HepG2 (cell line): ENCODE measurements around the gene TAF3. TPM values are rescaled to one million over a fixed set of nuclear protein-coding genes. Genes with fewer than 3 reads are reported as not detected.

Experiments used
- ATAC-seq: fragments of 200-7000 bp; cut with Tn5 transposase; 3 replicates; pipeline ENCODE4 v1.9.1; 2020; ENCODE audit warnings: mild to moderate bottlenecking, moderate library complexity
- BruUV-seq: library from RNA; stranded (reverse); fragments of 400-500 nt; replicated peaks from 2 replicates; lab custom pipeline; 2021; lab: Mats Ljungman, UMichigan
- CTCF ChIA-PET: fragments of 300-600 bp; formaldehyde crosslinking; extraction: SDS; loops from one replicate; lab custom pipeline; 2021; ENCODE audit warnings: low total read pairs, inconsistent platforms, low intra/inter-chr PET ratio; lab: Yijun Ruan, JAX
- POLR2A ChIA-PET: fragments of 350-600 bp; sonication (Branson Sonifier 250); formaldehyde crosslinking; loops from one replicate; lab custom pipeline; 2020; ENCODE audit warnings: antibody characterized with exemption, inconsistent platforms; lab: Yijun Ruan, JAX
- DNase-seq: peaks from one replicate; pipeline ENCODE4 v3.0.0-alpha.2; 2015; ENCODE audit warnings: low spot score
- FAIRE-seq: peaks from 3 replicates; lab custom pipeline; 2011; peaks lifted over from hg19 to GRCh38; lab: Jason Lieb, UNC
- H2AFZ ChIP-seq: one replicate; pipeline ENCODE4 v1.6.1; 2011; ENCODE audit warnings: low read length, inconsistent platforms
- H3K27ac ChIP-seq: fragments of 300-600 bp; 3 replicates; pipeline ENCODE4 v1.8.0; 2011; ENCODE audit warnings: mixed run types, mild to moderate bottlenecking, mixed read lengths, low read length, inconsistent platforms; ENCODE audit not compliant: insufficient read depth; ENCODE audit errors: extremely low read length
- H3K27me3 ChIP-seq, 2 experiments: fragments of 200-600 bp in 1 of 2; 2 replicates in 1 of 2; 3 replicates in 1 of 2; pipeline versions ENCODE4 v1.6.0 to v1.8.0; 2011; ENCODE audit warnings: low read length in 2 of 2, mild to moderate bottlenecking in 2 of 2, moderate library complexity in 2 of 2, inconsistent platforms in 1 of 2; ENCODE audit not compliant: insufficient read depth in 2 of 2, control insufficient read depth in 1 of 2
- H3K36me3 ChIP-seq, 2 experiments: fragments of 200-600 bp in 1 of 2; replicated peaks in 1 of 2; 2 replicates in 1 of 2; 3 replicates in 1 of 2; pipeline versions ENCODE4 v1.5.1 to v1.8.0; 2011; ENCODE audit warnings: low read length in 2 of 2, inconsistent platforms in 1 of 2; ENCODE audit not compliant: insufficient read depth in 2 of 2, control insufficient read depth in 1 of 2
- H3K4me1 ChIP-seq: 2 replicates; pipeline ENCODE4 v1.5.1; 2012; ENCODE audit warnings: low read length, inconsistent platforms; ENCODE audit not compliant: insufficient read depth
- H3K4me2 ChIP-seq: 2 replicates; pipeline ENCODE4 v1.6.0; 2011; ENCODE audit warnings: low read depth, low read length, inconsistent platforms
- H3K4me3 ChIP-seq, 3 experiments: fragments of 200-600 bp in 1 of 3; sonication (generic), shearing (Covaris generic) in 1 of 3; replicated peaks in 1 of 3; 2 replicates each; pipeline ENCODE4 v1.5.1; 2011 to 2016; ENCODE audit warnings: low read length in 3 of 3, inconsistent platforms in 2 of 3, low read depth in 2 of 3, mild to moderate bottlenecking in 2 of 3, control low read depth in 1 of 3, mixed read lengths in 1 of 3; ENCODE audit not compliant: insufficient read depth in 1 of 3
- H3K79me2 ChIP-seq: one replicate; pipeline ENCODE4 v1.6.1; 2011; ENCODE audit warnings: low read length, inconsistent platforms; ENCODE audit not compliant: insufficient read depth
- H3K9ac ChIP-seq: 2 replicates; pipeline ENCODE4 v1.6.0; 2011; ENCODE audit warnings: mild to moderate bottlenecking, low read depth, low read length, inconsistent platforms; ENCODE audit not compliant: insufficient read depth
- H3K9me3 ChIP-seq: 2 replicates; pipeline ENCODE4 v1.5.1; 2012; ENCODE audit warnings: mild to moderate bottlenecking, low read length
- H4K20me1 ChIP-seq: 2 replicates; pipeline ENCODE4 v1.6.0; 2011; ENCODE audit warnings: inconsistent platforms, mild to moderate bottlenecking, low read length, moderate library complexity; ENCODE audit not compliant: insufficient read depth
- ARNT2 ChIP-seq: sonication (generic); formaldehyde crosslinking; IDR thresholded peaks from 2 replicates; pipeline ENCODE4 v1.8.0; 2022; ENCODE audit warnings: mild to moderate bottlenecking, low read depth, missing genetic modification reagents, moderate library complexity
- EZH2 ChIP-seq: conservative IDR thresholded peaks from 2 replicates; pipeline ENCODE4 v1.6.1; 2012; ENCODE audit warnings: mild to moderate bottlenecking, low read depth, low read length, moderate library complexity
- KDM1A ChIP-seq: IDR thresholded peaks from 2 replicates; pipeline ENCODE4 v1.6.1; 2016; ENCODE audit warnings: missing compliant biosample characterization
- MAFK ChIP-seq, 2 experiments: IDR thresholded peaks in 1 of 2; conservative IDR thresholded peaks in 1 of 2; 2 replicates each; pipeline ENCODE4 v1.6.1; 2011; ENCODE audit warnings: improper control_type of control experiment in 2 of 2, low read length in 2 of 2
- RBM22 ChIP-seq: fragments of 200-400 bp; formaldehyde crosslinking; optimal IDR thresholded peaks from 2 replicates; pipeline ENCODE3; 2017; ENCODE audit warnings: mild to moderate bottlenecking, low read length, moderate library complexity
- SP140L ChIP-seq: sonication (generic); formaldehyde crosslinking; IDR thresholded peaks from 2 replicates; pipeline ENCODE4 v1.4.0; 2020; ENCODE audit warnings: missing genetic modification reagents, borderline replicate concordance
- ZNF7 ChIP-seq: IDR thresholded peaks from 2 replicates; pipeline ENCODE4 v1.6.1; 2016; ENCODE audit warnings: missing biosample characterization, missing genetic modification reagents
- WGBS: methylation state at CpG from one replicate; pipeline ENCODE4 v1.1.6; 2017; ENCODE audit warnings: low lambda C conversion rate; 5-methylcytosine and 5-hydroxymethylcytosine counted together
- in situ Hi-C: cut with HindIII; loops from 2 replicates; pipeline ENCODE4 v1.10.0; 2017; ENCODE audit warnings: low pct_unique_long_range_greater_than_20kb; ENCODE audit not compliant: extremely low pct_ligation_motif_present
- intact Hi-C: fragments of 100-400 bp; cut with micrococcal nuclease; formaldehyde crosslinking; loops from one replicate; pipeline ENCODE4 v1.10.0; 2022; ENCODE audit not compliant: unreplicated experiment
- polyA plus RNA-seq, 8 experiments: library from polyadenylated mRNA; depleted of rRNA in 3 of 8; stranded (reverse) in 7 of 8; unstranded in 1 of 8; fragments of >200 nt; fragmentation: Illumina TruSeq in 4 of 8; extraction: Trizol in 4 of 8; gene quantifications; 2 replicates each; pipeline versions ENCODE4 v1.2.1 to v1.2.3, GENCODE V29; 2011 to 2016; ENCODE audit warnings: low read depth in 4 of 8, missing spikeins in 1 of 8, mixed read lengths in 1 of 8; ENCODE audit not compliant: insufficient read depth in 1 of 8
- total RNA-seq, 5 experiments: library from RNA; depleted of rRNA; stranded (reverse); fragments of >200 nt; fragmentation: Illumina TruSeq; extraction: Trizol; gene quantifications; 2 replicates each; pipeline ENCODE4 v1.2.3, GENCODE V29; 2016; ENCODE audit warnings: low read depth in 1 of 5
- TF ChIP-seq, protein P1 (sequence below): IDR thresholded peaks from 2 replicates; pipeline ENCODE4 v1.6.1; 2016; ENCODE audit warnings: mild to moderate bottlenecking
- TF ChIP-seq, protein P2 (sequence below): sonication (generic); formaldehyde crosslinking; IDR thresholded peaks from 2 replicates; pipeline ENCODE4 v1.5.0; 2020; ENCODE audit warnings: mild to moderate bottlenecking, missing genetic modification reagents
- TF ChIP-seq, protein P3 (sequence below): sonication (generic); formaldehyde crosslinking; IDR thresholded peaks from 2 replicates; pipeline ENCODE4 v1.8.1; 2023; ENCODE audit warnings: mild to moderate bottlenecking, missing genetic modification reagents, borderline replicate concordance

TAF3 gene
- total and polyA plus RNA-seq, 2 of the 13 experiments (the other 11 are each of a cell fraction or from before 2014, with no cell fraction given): 1.7 to 2.9 TPM

DNA sequence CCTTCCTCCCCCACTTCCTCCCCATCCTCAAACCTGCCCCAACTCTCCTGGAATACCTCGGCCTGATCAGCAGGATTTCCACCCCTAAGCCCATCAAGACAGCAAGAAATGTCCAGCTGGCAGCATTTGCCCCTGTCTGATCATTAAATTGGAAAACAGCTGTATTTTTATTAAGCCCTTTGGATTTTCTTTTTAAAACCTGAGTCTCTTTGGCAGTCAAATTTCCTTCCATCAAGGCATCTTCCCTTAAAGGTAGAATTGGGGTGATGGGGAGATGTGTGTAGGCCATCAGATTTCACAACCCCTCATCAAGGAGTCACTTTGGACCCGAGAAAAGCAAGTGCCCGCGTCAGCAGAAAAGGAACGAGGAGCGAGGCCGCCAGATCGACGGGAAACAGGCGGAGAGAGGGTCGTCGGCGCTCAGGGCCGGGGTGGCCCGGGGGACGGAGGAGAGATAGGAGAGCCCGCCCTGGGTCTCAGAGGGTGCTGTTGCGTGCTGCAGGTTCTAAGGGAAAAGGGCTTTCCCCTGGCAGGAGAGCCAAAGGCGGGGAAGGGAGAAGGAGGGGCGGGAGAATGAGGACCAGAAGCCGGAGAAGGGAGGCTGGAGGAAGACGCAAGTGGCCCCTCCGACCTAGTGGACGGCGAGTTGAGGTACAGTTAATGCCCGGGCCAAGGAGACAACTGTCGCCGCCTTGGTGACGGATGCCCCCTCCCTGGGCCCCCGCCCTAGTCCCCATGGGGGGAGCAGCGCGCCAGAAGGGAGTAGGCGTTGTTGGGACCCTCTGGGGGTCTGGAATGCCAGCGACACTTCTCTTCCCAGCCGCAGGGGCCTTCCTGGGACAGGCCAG lies 224.6 kb downstream of the TAF3 start:
- H3K4me2 ChIP-seq: no peak overlapping the region
- POLR2A ChIA-PET: no interaction called here
- H3K27ac ChIP-seq: no peak overlapping the region
- CTCF ChIA-PET: no interaction called here
- peaks cover 30 to 95% of the 10 kb centered on the region in 2 experiments for H3K27me3 ChIP-seq
- H3K79me2 ChIP-seq: no peaks in the 10 kb centered on the region
- peaks cover 14% of the 10 kb centered on the region; the same call in 1 of the 2 replicates for H4K20me1 ChIP-seq
- no peak overlapping the region for H3K4me3 ChIP-seq
- WGBS: 29% methylated on average over 30 of the region's 35 CpGs
- no TSS peak for BruUV-seq
- intact Hi-C loops: no loop called here
- no peaks in the 10 kb centered on the region for H3K36me3 ChIP-seq
- no peak for FAIRE-seq
- in situ Hi-C loops: no loop called here
- H3K4me1 ChIP-seq: peaks cover 17% of the 10 kb centered on the region
- TF ChIP-seq EZH2 (0 out of 2 replicates have a peak, but pooled peaks have one; percentile 12), SP140L (CRISPR knock-in tag) (no peak), ARNT2 (CRISPR knock-in tag) (no peak), KDM1A (CRISPR knock-in tag) (no peak), RBM22 (no peak), ZNF7 (CRISPR knock-in tag) (peak; percentile 5; the same call in 1 of the 2 replicates), MAFK (conservative IDR thresholded peaks at IDR 0.05 in 1 of 2, IDR thresholded peaks at IDR 0.05 in 1 of 2; ENCODE audit: low read length in 2 of 2) (0 out of 4 replicates have a peak, but pooled peaks of 1 of the 2 experiments have one; percentile 18)
- TF ChIP-seq, protein P1, sequence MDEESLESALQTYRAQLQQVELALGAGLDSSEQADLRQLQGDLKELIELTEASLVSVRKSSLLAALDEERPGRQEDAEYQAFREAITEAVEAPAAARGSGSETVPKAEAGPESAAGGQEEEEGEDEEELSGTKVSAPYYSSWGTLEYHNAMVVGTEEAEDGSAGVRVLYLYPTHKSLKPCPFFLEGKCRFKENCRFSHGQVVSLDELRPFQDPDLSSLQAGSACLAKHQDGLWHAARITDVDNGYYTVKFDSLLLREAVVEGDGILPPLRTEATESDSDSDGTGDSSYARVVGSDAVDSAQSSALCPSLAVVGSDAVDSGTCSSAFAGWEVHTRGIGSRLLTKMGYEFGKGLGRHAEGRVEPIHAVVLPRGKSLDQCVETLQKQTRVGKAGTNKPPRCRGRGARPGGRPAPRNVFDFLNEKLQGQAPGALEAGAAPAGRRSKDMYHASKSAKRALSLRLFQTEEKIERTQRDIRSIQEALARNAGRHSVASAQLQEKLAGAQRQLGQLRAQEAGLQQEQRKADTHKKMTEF: no peak
- TF ChIP-seq, protein P2, sequence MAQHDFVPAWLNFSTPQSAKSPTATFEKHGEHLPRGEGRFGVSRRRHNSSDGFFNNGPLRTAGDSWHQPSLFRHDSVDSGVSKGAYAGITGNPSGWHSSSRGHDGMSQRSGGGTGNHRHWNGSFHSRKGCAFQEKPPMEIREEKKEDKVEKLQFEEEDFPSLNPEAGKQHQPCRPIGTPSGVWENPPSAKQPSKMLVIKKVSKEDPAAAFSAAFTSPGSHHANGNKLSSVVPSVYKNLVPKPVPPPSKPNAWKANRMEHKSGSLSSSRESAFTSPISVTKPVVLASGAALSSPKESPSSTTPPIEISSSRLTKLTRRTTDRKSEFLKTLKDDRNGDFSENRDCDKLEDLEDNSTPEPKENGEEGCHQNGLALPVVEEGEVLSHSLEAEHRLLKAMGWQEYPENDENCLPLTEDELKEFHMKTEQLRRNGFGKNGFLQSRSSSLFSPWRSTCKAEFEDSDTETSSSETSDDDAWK (CRISPR knock-in tag): no peak
- TF ChIP-seq, protein P3, sequence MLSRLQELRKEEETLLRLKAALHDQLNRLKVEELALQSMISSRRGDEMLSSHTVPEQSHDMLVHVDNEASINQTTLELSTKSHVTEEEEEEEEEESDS (CRISPR knock-in tag): no peak
- TF ChIP-seq, all 625 proteins: peak for 3
- ATAC-seq: no peak
- Histone ChIP-seq H3K9ac (no peak overlapping the region), H3K9me3 (no peaks in the 10 kb centered on the region), H2AFZ (no peak overlapping the region)
- DNase-seq: no peak
